Ramos (cell line): ENCODE data around the gene CCDC14.
"Not testable (repeated sequence)": the region's sequence is repeated elsewhere in the genome, so short reads cannot be mapped to it uniquely, and the experiment has no call there.

Experiments
- in situ Hi-C: fragments of 300-500 bp; cut with MboI; formaldehyde crosslinking; loops from one replicate; pipeline ENCODE4 v1.14.3; 2022; ENCODE audit warnings: low sequenced_read_pairs; ENCODE audit not compliant: unreplicated experiment

The CCDC14 gene

DNA sequence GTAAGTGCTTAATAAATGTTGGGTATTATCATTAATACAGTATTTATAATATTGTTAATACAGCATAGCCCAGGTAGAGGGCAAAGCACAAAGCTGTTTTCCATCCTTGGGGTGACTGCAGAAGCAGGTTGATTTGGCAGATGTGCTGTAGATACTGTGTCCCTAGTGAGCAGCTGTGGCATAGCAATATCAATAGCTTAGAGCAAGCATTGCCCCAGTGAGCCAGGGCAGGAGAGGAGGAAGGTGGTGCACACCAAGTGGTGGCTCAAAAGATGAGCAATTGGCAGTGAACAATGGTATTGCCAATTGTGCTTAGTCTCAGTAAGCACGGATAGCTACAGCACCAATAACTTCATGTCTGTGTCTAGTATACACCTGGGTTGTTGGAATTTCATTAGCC lies 5.8 kb upstream of the CCDC14 start:
- in situ Hi-C loops = not testable (repeated sequence)

DNA sequence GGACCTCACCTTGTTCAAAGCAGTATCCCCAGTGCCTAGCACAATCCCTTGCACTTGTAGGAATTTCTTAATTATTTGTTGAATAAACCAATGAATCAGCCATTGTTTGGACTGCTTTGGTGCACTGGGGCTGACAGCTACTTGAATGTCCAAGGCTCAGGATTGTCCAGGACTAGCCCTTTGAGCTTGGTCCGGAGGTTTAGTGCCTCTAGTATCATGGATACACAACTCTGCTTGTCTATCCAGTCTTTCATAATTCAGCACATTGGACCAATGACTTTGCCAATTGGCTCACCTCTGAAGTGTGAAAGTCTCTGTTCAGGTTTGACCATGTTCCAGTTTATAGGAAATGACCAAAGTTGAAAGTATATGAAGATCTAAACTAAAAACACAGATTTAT lies 3.8 kb upstream of the CCDC14 start:
- in situ Hi-C loops = not testable (repeated sequence)

GRCh38 chr3:123961508-123961856 lies 453 bp upstream of the CCDC14 start:
- in situ Hi-C loops = no loop called here

- in situ Hi-C loops = no loop called here
Observed at GRCh38 chr3:123953735-123954134, 7.3 kb downstream of the CCDC14 start.

DNA sequence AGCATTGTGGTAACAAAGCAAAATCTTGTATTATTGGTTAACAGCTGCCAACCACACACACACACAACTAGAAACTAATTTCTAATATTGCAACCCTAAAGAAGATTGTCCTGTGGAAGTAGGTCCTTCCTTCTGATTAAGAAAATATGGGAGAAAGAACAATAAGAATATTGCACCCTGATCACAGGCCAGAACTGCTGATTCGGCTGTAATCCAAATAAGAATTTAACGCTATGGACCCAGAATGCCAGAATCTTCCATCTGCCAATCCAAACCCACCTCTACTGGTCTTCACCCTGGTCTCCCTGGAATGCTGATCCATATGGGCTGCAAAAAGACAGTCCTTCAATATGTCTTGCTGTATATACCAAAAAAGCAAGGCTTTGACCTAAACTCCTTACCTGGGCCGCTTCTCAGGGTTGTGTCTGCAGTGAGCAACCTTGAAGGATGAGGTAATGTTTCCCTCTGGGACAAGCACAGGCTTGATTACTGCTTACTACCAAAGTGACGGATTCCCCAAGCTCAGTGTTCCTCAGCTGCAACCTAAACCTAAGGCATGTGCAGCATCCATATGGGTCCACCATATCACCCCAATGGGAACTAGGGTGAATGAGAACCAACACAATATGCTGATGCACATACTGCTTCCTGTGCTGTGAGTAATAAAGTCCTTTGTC lies 8.0 kb downstream of the CCDC14 start:
- in situ Hi-C loops = no loop called here

DNA sequence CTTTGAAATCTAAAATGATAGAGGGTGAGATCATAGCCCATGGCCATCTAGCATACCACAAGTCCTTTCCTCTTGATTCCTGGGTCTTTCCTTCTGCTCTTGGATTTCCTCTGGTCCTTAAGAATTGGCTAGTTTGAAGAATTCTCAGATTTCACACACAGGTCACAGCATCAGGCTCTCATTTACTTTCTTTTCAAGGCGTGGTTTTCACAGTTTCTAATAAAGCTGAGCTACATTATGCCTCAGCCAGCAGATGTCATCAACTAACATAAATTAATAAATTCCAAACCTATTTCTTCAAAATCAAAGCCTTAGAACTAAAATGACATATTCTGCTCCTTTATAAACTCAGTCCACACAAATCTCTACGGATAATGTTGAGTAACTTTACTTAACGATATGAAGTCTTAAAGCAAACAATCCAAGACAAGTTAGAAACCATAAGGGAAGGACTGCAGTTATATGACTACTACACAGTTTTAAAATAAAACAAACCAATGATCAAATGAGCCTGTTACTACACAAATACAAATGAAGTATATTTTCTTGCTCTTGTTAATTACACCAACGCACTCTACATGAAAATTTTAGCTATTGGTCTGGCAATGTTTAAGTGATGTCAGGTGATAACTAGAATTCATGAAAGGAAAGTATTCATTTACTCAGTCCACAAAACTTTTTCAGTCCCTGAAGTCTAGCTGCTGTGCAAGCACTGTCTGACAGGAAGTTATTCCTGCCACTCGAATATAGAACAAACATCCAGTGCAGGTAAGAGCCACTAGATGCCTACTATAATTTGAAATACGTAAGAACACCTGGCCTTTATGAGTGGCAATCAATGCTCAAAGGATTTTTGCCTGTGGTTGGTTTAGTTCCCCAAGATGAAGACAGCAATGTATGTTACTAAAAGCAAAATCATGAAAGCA lies 9.2 kb downstream of the CCDC14 start:
- in situ Hi-C loops = no loop called here

GRCh38 chr3:123949641-123950040 lies 11.4 kb downstream of the CCDC14 start:
- in situ Hi-C loops = no loop called here

- in situ Hi-C loops = no loop called here
Observed at GRCh38 chr3:123948449-123948848, 12.6 kb downstream of the CCDC14 start.

- in situ Hi-C loops = no loop called here
Observed at GRCh38 chr3:123947482-123947881, 13.5 kb downstream of the CCDC14 start.

DNA sequence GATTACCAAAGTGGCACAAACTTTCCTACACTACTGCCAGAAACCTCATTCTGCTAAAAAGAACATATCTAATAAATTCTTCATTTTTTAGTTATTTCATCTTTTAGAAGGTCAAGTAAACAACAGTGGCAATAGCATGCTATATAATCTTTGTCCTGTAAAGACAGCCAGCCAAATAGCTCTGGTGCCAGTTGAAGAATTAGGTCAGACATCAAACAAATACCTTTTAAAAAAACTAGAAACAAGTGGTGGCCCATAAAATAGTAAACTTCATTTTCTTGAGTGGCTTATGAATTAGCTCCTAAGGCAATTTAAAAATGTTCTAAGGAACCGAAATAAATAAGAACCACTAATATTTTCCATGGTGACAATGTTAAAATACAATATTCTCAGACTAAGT lies 19.5 kb downstream of the CCDC14 start:
- in situ Hi-C loops = no loop called here

DNA sequence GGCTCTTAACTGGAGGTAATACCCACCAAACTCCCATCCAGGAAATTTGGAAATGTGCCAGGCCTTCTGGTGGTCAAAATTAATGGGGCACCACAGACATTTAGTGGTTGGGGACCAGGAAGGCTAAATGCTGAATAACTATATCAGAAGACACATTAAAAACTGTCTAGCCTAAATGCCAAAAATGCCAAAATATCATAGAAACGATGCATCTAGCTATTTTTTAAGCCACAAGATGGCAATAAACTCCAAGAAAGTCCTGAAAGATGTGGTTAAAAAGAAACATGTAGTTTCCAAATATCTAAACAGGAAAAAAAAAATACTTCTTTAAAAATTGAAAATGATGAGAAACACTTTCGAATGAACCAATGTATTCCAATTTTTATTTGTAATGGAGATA lies 19.9 kb downstream of the CCDC14 start:
- in situ Hi-C loops = no loop called here

DNA sequence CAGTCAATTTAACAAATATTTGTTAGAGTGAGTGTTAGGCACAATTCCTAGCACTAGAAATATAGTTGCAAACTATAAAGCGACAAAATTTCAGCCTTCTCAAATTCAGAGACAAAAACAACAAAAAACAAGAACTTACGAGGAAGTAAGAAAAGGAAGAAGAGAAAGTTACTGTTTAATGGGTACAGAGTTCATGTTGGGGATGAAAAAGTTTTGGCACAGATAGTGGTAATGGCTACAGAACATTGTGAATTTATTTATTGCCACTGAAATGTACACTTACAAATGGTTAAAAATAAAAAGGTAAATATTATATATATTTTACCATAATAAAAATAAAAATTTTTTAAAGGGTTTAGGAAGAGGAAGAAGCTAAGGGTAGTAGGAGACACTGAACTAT lies 21.3 kb downstream of the CCDC14 start:
- in situ Hi-C loops = no loop called here

DNA sequence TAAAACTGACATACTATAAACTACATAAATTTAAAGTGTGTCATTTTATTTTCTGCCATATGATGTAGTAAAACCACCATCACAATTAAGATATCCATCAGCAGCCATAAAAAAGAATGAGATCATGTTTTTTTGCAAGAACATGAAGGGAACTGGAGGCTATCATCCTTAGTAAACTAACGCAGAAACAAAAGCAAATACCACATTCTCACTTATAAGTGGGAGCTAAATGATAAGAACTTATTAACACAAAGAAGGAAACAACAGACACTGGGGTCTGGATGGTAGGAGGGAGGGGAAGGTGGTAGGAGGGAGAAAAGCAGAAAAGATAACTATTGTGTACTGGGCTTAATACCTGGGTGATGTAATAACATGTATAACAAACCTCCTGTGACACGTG lies 24.6 kb downstream of the CCDC14 start:
- in situ Hi-C loops = no loop called here

DNA sequence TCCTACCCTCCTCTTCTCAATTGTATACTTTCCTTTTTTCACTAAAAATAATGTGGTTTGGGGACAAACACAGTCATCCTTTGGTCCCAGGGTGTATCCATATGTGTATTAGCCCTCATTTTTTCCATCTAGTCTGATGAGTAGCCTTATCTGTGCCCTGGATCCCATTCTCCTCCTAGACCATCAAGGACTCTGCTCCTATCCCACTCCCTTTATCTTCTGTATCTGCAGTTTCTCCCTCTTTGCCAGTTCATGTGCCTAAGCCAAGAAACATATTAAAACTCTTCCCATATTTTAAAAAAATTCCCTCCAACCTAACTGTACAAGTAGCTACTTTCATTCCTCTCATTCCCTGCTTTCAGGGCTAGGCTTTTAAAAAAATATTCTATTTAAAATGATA lies 25.2 kb downstream of the CCDC14 start:
- in situ Hi-C loops = no loop called here

DNA sequence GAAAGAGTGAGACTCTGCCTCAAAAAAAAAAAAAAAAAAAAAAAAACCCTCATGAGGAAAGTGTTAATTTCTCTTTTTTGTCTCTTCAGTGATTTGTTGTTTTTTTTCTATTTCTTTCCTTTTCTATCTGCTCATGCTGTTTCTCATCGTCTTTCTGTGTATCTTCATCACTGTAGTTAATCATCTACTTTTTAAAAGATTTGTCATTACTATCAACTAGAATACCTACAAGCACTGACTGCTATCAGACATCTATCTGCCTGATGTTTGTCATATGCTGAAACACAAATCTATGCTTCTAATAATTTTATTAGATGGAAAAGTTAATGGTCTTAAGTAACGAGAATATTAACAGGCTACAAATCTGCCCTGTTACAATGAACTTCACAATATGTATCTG lies 26.8 kb downstream of the CCDC14 start:
- in situ Hi-C loops = no loop called here

GRCh38 chr3:123930445-123930844 lies 30.6 kb downstream of the CCDC14 start:
- in situ Hi-C loops = no loop called here

GRCh38 chr3:123929325-123929724 lies 31.7 kb downstream of the CCDC14 start:
- in situ Hi-C loops = no loop called here

DNA sequence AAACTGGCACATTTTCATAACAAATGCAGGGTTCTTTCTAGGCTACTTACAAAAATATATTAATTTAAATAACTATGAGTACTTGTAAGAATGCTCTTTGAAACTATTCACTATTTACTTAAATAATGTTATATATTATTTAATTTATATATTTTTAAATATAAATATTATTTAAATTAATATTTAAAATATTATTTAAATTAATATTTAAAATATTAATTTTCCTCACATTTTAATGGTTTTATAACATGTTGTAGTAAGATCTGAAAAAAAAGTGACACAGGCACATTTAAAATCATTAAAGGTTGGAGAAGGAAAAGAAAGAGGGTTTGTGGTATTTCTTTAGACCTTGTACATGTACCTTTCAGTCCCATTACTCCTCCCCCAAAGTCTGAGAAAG lies 34.6 kb downstream of the CCDC14 start:
- in situ Hi-C loops = no loop called here

DNA sequence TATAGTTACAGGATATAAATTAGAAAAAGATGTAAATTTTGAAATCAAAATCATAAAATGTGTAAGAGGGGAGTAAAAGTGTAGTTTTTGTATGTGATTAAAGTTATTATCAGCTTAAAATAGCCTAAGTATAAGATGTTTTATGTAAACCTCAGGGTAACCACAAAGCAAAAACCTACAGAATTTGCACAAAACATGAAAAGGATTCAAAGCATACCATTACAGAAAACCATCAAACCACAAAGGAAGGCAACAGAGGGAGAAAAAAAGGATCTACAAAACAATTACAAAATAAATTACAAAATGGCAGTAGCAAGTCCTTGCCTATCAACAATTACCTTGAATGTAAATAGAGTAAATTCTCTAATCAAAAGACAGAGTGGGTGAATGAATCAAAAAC lies 40.2 kb downstream of the CCDC14 start:
- in situ Hi-C loops = no loop called here

DNA sequence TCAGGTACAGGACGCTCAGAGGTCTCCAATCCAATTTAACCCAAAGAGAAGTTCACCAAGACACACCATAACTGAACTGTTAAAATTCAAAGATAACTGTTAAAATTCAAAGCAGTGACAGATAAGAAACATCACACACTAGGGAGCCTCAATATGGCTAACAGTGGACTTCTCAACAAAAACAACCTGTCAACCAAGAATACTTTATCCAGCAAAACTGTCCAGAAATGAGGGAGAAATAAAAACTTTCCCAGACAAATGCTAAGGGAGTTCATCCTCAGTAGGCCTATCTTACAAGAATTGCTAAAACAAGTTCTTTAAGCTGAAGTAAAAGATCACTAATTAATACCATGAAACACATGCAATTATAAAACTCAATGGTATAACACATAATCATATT lies 40.6 kb downstream of the CCDC14 start:
- in situ Hi-C loops = no loop called here

DNA sequence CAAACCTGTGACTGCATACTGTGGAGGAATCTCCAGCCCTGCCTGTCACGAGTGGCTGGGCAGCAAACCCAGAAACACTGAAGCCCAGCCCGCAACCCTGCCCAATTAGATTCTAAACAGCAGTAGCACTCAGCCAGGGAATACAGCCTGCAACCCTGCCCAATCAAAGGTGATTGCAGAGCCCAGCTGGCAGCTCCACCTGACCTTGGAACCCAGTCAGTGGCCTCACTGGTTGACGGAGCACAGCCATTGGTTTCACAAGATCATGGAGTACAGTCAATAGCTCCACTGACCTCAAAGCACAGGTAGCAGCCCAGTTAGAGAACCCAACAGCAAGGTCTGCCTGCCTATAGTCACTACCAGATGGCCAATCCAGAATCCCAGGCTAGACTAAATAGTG lies 41.7 kb downstream of the CCDC14 start:
- in situ Hi-C loops = no loop called here

DNA sequence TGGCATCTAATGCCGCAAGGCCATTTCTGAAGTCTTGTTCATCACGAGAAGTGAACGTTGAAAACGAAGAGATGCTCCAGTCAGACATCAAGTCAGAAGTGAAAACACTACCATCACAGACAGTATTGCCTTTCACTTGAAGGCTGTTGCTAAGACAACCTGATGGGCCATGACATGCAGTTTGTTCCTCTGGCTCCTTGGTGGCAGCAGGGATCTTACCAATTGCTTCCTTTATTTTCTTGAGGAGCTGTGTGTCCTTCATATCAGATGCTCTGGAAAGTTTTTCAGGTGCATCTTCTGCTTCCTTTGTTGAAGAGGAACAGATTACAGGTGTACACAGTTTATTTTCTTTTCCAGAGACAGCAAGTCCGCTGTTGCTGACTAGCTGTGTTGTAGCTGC lies 46.2 kb downstream of the CCDC14 start:
- in situ Hi-C loops = no loop called here
